Amniotic stem cell (primary cell): ENCODE data around the gene GUF1.
"Not testable (repeated sequence)": the region's sequence is repeated elsewhere in the genome, so short reads cannot be mapped to it uniquely, and the experiment has no call there.

Experiments used
- DNase-seq: peaks from one replicate; lab custom pipeline; 2025; lab: John Stamatoyannopoulos, UW

The GUF1 gene

DNA sequence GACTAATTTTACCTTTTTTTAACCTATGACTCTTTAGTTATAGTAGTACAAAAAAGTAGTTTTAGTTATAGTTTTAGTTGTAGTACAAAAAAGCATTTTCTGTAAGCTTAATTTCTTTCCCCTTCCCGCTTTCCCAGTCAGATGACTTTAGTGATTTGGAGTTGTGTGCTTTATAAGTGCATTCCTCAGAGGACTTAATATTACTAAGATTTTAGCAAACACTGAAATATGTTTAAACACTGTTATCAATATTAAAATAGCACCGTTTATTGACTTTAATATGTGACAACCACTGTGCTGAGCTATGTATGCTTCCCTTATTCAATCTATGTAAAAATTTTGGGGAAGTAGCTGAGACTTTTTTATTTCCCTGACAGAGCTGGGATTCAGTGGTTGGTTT, 22.8 kb downstream of the GUF1 start:
- no peak for DNase-seq

- DNase-seq = no peak
These were observed 26.5 kb downstream of the GUF1 start for GRCh38 chr4:44704673-44705072.

DNA sequence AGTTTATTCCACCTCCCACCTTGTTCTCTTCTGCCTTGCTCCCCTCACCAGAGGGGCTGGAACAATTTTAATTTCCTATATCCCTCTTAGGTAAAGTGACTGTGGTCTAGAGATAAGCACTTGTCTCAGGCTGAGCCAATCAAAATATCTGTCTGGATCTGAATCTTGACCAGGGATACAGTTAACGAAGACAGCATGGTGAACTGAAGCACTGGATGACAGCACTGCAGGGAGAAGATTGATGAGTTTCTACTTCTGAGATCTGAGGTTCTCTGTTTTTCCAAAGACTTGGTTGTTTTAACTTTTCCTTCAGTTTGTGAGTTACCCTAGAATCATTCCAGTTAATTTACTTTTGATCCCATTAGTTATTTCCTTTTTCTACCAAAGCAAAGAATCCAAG, 34.9 kb downstream of the GUF1 start:
- DNase-seq = no peak

DNA sequence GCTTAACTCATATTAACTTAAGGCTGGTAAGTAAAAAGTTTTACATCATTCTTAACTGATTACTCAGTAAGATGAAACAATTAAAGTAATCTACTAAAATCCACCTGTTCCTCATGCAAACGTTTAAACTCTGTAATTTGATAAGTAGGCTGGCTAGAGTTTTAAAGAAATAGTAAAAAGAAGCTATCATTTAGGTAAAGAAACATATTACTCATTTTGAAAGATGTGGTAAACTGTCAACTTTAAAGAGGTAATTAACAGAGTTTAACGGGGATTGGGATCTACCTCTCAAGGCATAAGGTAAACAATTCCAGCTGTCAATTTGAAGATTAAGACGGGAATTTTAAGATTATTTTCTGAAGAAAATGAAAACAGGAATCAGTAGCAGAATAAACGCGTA, 38.4 kb downstream of the GUF1 start:
- no peak for DNase-seq

- no peak for DNase-seq
These were observed 42.2 kb downstream of the GUF1 start for GRCh38 chr4:44720371-44720770.

- no peak for DNase-seq
These were observed 43.8 kb downstream of the GUF1 start for GRCh38 chr4:44722001-44722400.

- no peak for DNase-seq
These were observed 46.9 kb downstream of the GUF1 start for GRCh38 chr4:44725166-44725565.

GRCh38 chr4:44725726-44726037, 47.5 kb downstream of the GUF1 start:
- no peak for DNase-seq

DNA sequence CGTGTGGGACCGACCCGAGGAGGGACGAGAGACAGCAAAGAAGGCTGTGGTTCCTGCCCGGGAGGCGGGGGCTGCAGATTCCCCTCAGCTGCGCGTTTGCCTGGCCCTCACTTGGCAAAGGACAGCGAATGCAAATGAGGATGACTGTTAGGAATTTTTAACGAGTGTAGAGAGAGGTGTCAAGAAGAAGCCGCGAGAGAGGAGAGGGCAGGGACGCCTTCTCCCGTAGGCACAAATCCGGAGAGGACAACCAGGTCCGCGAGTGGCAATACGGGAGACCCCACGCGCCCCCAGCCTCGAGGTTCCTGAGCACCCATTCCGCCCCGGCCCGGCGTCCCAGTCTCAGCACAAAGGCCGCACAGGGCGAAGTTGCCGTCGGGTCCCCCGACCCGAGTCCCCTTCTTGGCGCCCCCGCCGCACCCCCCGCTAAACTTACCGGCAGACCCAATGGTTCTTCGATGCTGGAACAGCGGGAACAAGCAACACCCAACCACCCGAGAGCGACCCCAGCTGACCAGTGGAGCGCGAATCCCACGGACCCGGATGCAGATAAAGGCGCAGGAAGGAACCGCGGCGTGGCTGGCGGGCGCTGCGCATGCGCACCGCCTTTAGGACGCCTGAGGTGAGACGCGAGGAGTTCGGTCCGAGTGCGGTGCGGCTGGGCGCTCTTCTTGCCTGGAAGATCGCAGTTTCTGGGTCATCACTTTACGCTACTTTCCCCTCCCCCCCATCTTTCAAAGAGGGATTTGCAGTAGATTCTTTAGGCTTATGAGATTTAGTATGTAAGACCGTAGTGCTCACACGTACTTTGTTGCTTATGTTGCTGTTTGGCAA, 48.0 kb downstream of the GUF1 start, which contains the start of gene GNPDA2:
Gene GNPDA2 (minus strand): TSS at position 519 of the 834 bp plus-strand sequence. CDS start 4,349 bp downstream, outside the sequence.
- DNase-seq = peak; percentile 83

DNA sequence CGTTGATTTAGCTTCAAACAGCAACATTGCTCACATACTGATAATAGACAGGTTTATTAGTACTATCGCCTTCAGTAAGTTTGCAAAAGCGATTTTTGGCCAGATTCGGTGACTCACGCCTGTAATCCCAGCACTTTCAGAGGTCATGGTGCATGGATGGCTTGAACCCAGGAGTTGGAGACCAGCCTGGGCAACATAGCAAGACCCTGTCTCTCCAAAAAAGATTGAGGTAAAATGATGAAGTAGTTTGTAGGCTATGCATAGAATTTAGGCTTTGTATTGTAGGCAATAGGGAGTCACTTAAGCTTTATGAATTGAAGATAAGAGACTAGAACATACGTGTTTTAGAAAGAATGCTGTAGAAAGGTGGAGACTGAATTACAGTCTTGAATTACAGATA, 49.3 kb downstream of the GUF1 start:
- no peak for DNase-seq

GRCh38 chr4:44728694-44729093, 50.5 kb downstream of the GUF1 start:
- not testable (repeated sequence) for DNase-seq

- DNase-seq = no peak
These were observed 58.7 kb downstream of the GUF1 start for GRCh38 chr4:44736900-44737299.

GRCh38 chr4:44738615-44739014, 60.4 kb downstream of the GUF1 start:
- no peak for DNase-seq

- DNase-seq = no peak
These were observed 62.0 kb downstream of the GUF1 start for GRCh38 chr4:44740201-44740600.
